Fibroblast of skin of back (primary cell): ENCODE data around the gene INVS.
A peak's percentile ranks its signal among the peaks of the same experiment; 100 is the strongest.
"Not testable (repeated sequence)": the region's sequence is repeated elsewhere in the genome, so short reads cannot be mapped to it uniquely, and the experiment has no call there.

ENCODE experiments used
- DNase-seq: peaks from one replicate; pipeline ENCODE4 v3.0.0-alpha.2; 2013

INVS gene

DNA sequence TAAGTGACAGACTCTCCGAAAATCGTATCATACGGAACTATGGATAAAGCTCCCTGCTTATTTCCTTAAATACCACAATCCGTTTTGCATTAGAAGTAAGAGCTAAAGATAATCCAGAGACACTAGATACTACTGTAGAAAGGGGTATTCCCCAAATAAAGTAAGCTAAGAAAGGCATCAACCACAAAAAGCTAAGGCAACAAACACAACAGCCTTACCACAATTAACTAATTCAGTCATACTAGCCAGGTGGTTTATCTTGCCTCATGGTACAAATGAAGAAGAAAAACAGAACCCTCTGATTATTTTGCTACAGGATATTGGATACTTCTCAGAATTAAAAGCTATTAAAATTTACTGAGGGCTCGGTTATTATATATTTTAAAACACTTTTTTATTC, 14.3 kb upstream of the INVS start:
- no peak for DNase-seq

DNA sequence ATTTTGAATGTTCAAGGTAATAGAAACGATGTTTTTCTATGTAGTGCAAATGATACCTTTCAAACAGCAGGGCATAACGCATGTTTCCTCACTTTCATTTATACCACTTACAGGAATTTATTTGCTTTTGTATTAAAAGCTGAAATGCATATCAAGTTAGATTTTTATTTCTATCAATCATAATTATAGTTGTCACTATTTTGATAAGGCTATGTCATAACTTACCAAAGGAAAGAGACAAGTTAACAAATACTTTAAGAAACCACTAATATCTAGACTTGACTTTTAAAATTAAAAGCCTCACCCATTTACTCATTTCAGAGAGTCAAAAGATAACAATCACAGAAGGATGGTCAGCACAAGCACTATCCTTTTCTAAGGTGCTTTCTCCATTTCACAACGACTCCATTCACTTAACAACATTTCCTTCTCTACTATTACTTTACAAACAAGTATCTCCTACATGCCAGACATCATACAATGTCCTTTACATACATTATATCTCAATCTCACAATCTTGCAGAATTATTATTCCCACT, 12.9 kb upstream of the INVS start:
- no peak for DNase-seq

DNA sequence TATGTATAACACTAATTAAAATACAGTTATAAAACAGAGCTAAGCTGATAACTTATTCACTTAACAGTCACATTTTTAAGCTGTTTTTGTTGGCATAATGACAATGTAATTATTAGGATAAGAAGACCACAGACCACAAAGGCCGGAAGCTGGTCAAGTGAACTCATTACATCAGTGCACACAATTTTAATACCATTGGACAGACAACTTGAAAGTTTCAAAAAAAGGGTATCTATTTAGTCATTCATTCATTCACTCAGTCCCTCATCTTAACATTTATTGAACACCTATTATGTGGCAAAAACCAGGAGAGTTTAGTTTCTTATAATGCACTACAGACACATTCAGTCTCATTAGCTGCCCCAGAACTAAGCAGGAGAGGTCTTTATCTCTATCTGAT, 11.8 kb upstream of the INVS start:
- DNase-seq = peak; percentile 63

DNA sequence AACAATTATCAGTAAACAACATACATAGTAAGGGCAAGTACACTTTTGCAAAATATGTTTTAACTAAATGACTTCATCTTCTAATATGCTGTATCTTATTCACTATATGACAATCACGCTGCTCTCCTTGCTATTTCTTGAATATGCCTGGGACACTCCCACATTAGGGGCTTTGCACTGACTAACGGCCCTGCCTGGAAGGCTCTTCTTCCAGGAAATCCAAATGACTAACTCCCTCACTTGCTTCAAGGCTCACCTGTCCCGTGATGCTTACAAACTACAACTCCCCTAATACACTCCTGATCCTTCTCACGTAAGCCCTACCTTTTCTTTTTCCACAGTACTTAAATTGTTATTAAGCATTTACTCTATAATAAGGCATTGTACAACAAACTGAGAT, 10.8 kb upstream of the INVS start:
- DNase-seq = no peak

DNA sequence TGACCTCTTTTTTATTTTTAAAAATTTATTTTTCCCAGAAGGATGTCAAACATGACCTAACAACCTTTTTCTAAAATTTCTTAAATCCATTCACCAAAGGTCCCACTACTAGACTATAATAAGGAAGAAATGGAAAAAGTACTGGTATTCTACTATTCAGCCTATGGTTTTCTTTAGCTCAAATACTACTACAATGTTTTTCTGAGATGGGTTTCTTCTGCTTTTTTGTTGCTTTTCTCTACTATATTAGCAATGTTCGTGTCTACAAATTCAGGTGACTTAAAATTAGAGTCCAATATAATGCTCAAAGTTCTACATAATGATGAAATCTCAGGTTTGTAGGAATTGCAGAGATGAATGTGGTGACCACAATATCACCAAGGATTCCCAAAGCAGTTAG, 8.2 kb upstream of the INVS start:
- DNase-seq = no peak

DNA sequence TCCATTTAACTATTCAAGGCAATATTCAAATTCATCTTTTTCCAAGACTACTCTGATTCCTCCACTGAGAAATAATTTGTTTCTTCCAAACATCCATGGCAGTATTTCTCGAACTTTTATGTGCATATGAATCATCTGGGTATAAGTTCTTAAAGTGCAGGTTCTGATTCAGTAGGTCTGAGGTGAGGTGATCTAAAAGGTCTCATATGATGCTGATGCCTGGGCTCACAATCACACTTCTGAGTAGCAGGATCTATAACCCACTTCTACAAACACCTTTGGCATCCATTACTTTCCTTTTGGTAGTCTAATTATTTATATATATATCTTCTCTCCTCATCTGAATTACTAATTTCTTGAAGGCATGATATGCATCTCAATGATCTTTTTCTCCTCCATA, 7.4 kb upstream of the INVS start:
- no peak for DNase-seq

DNA sequence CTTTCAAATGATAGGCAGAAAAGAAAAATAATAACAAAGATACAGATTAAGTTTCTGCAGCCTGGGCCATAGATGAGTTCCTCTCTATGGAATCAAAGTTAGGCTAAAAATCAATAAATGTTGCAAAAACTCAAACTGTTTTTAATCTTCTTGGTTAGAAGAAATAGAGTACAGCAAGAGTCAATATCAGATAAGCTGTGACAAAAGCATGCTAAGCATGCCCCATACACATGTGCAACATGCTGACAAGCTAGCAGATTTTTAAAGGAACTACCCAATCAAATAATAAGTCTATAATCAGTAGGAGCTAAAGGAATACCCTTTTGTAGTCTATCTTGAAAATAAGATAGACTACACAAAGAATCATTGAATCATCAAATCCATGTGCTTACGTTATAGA, 7.0 kb upstream of the INVS start:
- no peak for DNase-seq

DNA sequence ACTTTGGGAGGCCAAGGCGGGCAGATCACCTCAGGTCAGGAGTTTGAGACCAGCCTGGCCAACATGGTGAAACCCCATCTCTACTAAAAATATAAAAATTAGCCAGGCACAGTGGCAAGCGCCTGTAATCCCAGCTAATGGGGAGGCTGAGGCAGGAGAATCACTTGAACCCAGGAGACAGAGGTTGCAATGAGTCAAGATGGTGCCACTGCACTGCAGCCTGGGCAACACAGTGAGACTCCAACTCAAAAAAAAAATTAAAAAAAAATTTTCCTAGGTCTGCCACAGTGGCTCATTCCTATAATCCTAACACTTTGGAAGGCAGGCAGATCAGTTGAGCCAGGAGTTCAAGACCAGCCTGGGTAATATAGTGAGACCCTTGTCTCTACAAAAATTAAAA, 4.6 kb upstream of the INVS start:
- DNase-seq = not testable (repeated sequence)

DNA sequence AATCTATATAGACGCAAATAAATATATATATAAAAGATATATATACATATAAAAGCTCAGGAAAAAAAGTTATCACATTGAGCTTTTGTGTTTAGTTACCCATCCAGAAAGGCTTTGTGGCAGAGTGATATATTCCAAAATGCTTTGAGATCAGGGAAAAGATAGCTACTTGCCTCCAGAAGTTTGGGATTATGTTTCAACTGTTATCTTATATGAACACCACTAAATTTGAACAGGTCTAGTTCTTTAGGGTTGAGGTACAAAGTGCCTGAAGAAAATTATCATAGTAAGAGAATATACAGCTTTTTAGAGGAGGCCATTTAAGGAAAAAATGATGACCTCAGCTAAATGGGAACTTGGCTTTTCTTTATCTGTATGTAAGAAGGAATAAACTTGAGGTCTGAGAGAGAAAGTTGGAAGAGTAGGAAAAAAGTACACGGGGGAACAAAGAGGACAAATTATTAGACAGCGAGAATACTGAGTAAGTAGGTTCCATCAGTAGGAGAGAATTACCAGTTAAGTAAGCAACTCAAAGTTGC, 2.6 kb upstream of the INVS start:
- no peak for DNase-seq

DNA sequence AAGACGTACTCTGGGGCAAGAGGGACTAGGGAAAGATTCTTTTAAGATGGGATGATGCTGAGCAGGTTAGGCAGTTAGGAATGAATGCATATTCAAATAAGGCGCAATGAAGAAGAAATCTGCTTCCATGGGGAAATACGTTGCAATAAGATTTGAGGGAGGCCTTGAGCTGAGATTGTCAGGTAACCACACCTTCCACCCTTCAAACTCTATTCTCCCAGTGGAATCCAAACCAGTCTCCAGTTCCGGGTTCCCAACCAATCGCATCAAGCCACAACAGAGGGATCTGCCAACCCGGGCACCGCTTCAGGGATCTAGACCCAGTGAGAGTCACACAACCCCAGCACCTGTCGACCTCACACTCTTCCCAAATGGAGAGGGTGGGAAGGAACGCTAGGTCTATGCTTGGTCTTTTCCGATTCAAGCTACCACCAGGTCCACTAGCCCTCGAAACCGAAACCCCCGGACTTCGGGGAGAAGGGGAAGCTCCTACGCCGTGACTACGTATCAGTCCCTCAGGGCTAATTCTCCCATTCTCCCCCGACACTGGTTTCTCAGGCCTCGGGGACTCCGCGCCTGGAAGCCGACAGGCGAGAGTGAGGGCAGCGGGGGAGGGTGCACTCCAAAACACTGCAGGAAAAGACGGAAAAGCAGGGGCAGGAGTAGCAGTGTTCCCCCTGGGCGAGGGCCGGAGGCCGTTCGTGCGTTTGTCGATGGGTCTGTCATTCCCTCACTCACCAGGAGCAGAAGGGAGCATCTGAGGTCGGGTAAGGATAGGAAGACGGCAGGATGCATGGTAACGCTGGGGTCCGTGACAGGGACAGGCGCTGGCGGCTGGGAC, 777 bp upstream of the INVS start:
- DNase-seq = peak; percentile 46

DNA sequence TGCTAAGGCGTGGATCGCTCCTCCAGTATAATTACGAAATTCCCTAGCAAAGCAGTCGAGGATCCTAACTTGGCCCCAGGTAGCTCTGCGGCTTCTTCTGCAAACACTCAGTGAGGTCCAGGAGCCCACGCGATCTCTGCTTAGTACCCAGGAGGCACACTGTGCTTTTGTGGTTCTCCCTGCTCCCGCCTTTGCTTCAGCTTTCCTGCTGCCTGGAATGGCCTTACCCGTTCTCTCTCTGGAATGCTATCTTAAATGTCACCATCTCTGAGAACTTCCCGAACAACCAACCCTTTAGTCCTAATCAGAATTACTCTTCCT, 639 bp downstream of the INVS start:
- DNase-seq = peak; percentile 39

DNA sequence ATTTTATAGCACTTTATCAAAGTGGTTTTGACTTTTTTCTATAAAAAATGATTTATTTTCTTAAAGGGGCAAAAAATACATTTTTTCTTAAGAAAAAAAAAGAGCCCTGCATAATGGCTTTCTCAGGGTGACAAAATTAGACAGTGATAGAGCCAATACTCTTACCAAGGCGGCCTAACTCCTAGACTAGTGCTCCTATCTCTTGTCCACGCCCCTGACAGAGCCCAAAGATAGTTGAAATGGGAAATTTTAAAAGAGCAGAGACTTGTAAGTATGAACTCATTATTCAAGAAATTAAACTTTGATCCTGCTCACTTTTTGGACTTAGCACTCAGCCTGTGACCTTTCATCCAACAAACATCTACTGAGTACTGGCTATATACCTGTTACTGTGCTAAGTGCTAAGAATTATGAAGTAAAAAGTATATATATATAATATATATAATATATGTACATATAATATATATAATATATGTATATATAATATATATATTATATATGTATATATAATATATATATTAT, 1.2 kb downstream of the INVS start:
- DNase-seq = no peak

DNA sequence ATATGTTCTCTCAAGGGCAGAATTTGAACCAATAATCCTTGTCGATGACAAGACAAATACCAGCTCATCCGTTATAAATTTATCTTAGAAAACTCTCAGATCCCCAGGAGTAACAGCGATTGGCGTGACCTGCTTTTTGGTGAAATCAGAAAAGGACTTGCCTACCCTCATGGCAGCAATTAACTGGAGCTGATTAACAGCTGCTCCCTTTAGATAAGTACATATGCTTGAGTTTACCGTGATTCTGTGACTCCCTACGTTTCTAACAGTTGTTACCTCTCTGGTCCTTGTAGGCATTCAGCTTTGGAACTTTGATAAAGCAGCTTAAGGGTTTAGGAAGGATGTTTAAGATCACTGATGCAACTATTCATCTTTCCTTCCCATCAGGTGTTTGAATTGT, 2.6 kb downstream of the INVS start:
- DNase-seq = no peak

DNA sequence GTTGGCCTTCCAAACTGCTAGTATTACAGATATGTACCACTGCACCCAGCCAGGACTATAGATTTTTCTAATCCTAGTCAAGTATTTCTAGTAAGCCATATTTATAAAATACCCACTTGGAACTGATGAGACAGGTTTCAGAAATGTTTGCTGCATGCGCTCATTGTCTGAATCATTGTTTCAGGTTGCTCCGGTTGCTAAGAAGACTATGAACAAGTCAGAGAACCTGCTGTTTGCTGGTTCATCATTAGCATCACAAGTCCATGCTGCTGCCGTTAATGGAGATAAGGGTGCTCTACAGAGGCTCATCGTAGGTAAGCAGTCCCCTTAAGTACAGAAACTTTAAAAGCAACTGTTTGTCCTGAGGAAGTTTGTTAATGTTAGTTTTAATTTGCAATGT, 5.3 kb downstream of the INVS start:
- no peak for DNase-seq

DNA sequence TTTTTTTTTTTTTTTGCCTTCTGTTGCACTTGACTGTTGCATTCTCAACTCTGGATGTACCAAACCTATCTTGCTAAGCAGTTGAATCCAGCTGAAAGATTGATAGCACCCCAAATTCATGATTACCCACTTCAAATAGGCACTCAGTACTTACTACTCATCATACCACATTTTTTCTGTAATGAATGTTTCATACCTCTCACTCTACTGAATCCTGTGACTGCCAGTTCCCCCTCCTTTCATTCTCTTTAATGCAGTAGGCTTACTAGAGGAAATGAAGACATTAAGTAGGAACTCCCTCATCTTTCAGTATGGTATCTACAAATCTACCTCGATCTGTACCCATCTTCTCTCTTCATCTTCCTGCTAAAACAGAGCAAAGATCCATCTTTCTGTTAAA, 6.8 kb downstream of the INVS start:
- DNase-seq = no peak

DNA sequence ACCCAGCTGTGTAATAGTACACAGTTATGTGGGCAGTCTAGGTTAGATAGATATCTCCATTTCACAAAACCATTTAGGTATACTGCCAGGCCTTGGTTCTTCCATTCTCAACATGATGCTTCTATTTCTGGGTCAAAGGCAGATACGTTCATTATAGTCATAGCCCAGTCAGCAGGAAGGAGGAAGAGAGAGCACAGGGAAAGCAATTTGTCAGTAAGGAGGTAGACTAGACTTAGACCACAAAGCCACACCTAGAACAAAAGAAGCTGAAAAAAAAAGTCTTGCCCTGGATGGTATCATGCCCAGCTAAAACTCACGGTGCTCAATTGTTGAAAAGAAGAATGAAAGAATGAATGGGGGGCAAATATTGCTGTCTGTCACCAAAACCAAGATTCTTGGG, 7.6 kb downstream of the INVS start:
- DNase-seq = no peak

DNA sequence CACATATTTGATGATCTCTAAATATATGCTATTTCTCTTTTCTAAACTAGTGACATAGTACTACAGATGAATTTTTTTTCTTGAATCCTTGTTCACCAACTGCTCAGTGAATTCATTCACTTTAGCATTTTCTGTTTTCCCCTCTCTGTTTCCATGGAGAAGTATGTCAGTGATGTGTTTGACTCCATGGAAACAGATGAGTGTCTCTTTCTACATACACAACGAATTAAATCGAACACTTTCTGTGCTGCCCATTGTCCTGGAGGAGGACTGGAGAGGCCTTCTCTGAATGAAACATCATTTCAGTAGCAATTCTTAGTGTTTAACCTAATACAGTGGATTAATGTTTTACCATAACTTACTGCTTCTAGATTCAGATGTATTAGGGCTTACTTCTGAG, 9.5 kb downstream of the INVS start:
- no peak for DNase-seq

DNA sequence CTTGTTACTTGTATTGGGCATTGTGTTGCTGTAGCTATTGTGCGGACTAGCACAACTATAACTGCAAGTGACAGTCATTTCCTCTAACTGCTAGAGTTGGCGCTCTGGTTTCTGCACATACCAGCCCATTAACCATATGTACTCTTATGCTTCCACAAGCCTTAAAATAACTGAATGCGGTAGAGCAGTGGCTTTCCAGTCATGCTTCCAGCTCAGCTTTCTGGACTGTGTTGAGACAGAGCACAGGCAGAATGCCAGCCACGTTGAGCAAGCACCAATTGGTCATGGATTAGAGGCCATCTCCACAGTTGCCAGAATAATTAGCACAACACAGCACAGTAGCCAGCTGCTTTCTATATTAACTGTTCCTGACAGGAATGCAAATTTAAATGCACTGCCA, 12.2 kb downstream of the INVS start:
- peak; percentile 94 for DNase-seq

DNA sequence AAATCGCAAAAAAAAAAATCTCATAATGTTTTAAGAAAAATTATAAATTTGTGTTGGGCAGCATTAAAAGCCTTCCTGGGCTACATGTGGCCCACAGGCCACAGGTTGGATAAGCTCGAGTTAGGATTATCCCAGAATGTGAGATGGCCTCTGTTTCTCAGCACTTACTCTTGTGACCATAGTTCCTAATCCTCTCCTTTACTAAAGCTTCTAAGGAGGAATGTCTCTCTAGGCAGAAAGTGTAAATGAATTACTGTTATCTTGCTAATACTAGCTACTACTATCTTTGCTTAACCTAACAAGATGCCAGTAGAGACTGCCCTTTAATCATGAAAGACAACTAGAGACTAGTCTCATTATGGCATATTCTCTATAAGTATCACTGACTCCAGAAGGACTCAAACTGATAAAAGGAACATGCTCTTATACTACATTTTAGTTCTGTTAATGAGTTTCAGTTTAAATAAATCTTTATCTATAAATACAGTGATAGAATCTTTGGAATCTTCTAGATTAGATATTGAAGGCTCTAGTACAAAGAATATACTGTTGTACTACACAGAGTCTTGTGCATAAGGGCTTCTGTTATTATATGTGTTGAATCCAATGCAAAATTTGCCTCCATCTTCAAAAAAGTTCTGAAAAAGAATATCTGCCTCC, 13.8 kb downstream of the INVS start:
- no peak for DNase-seq

DNA sequence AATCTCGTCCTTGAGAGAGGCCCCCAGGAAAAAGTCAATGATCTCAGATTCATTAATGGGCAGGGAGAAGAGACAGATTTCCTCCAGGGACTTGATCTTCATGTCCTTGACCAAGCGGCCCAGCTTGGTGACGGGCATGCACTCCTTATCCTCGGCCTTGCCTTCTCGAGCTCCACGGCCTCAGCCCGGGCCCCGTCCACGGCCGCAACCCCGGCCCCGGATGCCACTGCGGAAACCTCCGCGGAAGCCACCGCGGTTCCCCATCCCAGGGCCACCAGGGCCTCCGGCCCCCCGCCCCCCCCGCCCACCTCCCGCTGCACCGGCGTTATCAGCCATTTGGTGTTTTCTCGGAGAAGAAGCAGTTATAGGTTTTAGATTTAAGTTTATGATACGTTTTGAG, 18.3 kb downstream of the INVS start:
- no peak for DNase-seq

DNA sequence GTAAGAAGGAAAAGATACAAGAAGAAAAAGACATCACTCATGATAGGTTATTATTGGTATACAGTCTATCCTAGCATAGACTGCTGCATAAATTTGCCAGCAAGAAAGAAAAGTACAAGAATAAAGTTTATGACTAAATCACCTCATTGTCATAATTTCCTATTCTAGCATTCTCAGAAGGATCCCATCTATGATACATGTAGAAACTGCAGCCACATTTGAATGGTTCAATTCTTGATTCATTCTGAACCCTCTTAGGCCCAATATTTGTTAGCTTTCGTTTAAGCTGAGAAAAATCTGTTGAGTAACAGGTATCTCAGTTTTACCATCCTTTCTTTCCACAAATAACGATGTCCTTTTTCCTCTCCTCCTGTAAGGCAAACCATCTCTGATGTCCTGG, 21.2 kb downstream of the INVS start:
- DNase-seq = no peak

DNA sequence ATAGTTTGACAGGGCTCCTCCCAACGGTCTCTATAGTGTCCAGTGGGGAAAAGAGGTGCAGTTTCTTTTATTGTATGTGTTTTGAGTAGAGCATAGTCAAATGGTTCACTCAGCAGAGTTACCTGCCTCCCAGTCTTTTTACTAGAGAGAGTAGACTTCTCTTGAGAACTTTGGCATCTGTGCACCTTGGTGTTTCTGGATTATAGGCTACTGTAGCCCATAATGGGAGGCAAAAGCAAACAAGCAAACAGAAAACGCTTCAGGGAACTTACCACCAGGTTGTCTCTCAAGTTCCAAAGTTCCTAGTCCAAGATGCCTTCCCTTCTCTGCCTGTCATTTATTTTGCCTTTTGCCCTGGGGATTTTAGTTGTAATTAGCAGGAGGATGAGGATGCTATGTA, 26.2 kb downstream of the INVS start:
- no peak for DNase-seq

DNA sequence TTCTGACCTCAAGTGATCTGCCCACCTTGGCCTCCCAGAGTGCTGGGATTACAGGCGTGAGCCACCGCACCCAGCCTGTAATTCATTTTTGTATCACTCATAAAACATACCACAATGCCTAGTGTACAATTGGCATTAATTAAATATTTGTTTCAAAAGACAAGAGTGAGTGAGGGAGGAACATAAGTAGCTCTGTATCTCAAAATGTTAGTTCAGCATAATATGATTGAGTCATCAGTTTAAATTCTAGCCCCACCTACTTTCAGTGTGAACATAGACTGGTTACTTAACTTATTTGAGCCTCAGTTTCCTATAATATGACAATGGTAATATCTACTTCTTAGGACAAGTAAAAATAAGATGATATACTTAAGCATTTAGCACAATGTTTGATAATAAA, 26.9 kb downstream of the INVS start:
- no peak for DNase-seq

DNA sequence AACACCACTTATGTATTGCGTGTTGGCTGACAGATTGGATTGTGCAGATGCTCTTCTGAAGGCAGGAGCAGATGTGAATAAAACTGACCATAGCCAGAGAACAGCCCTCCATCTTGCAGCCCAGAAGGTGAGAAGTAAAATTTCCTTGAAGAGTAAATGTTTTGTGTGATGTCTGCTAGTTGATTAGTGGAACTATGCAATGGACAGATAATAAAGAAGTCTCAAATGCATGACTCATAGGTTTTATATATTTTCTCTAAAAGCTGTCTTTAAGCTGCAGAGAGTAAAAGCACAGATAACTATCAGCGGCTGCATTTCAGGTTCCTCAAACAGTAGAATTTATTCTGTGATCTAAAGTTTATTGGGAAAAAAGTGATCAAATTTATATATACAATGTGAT, 27.4 kb downstream of the INVS start:
- no peak for DNase-seq
